SW 1271 (cell line): ENCODE results near the gene RAP1GAP.
A peak's percentile ranks its signal among the peaks of the same experiment; 100 is the strongest.

Source experiments
- DNase-seq, 2 experiments: peaks; one replicate each; lab custom pipeline; 2025; lab: John Stamatoyannopoulos, UW

The RAP1GAP gene

GRCh38 chr1:21662426-21663247 lies 6.5 kb downstream of the RAP1GAP start:
- no peak for DNase-seq

- DNase-seq = no peak
Measured at GRCh38 chr1:21661886-21662285, 7.3 kb downstream of the RAP1GAP start.

- no peak for DNase-seq
Measured at GRCh38 chr1:21659924-21660326, 9.2 kb downstream of the RAP1GAP start.

GRCh38 chr1:21659099-21659923 lies 9.8 kb downstream of the RAP1GAP start:
- DNase-seq = no peak

- no peak for DNase-seq
Measured at GRCh38 chr1:21657456-21658190, 11.5 kb downstream of the RAP1GAP start.

GRCh38 chr1:21655748-21656147 lies 13.4 kb downstream of the RAP1GAP start:
- peak in 1 of 2 experiments; percentile 18 for DNase-seq

- DNase-seq = no peak
Measured at GRCh38 chr1:21655259-21655658, 13.9 kb downstream of the RAP1GAP start.

- no peak for DNase-seq
Measured at GRCh38 chr1:21654209-21654608, 14.9 kb downstream of the RAP1GAP start.

GRCh38 chr1:21653744-21654100 lies 15.4 kb downstream of the RAP1GAP start:
- no peak for DNase-seq

GRCh38 chr1:21652937-21653743 lies 16.0 kb downstream of the RAP1GAP start:
- DNase-seq = no peak

- DNase-seq = no peak
Measured at GRCh38 chr1:21652101-21652936, 16.8 kb downstream of the RAP1GAP start.

GRCh38 chr1:21651214-21652042 lies 17.7 kb downstream of the RAP1GAP start:
- DNase-seq = no peak

GRCh38 chr1:21650400-21650799 lies 18.8 kb downstream of the RAP1GAP start:
- DNase-seq = no peak

- DNase-seq = no peak
Measured at GRCh38 chr1:21649315-21649714, 19.8 kb downstream of the RAP1GAP start.

GRCh38 chr1:21648791-21649190 lies 20.4 kb downstream of the RAP1GAP start:
- no peak for DNase-seq

GRCh38 chr1:21648352-21648730 lies 20.8 kb downstream of the RAP1GAP start:
- no peak for DNase-seq

GRCh38 chr1:21647431-21648351 lies 21.5 kb downstream of the RAP1GAP start:
- DNase-seq = no peak

- no peak for DNase-seq
Measured at GRCh38 chr1:21645550-21645949, 23.6 kb downstream of the RAP1GAP start.

- no peak for DNase-seq
Measured at GRCh38 chr1:21644906-21645305, 24.3 kb downstream of the RAP1GAP start.
